SK-N-SH (cell line): Measurements from ENCODE around the gene TMEM174. TPM values are rescaled to one million over a fixed set of nuclear protein-coding genes. Genes with fewer than 3 reads are reported as not detected.

Source experiments
- CTCF ChIA-PET: fragments of 300-600, 350-600 bp; formaldehyde crosslinking; extraction: SDS; loops from one replicate; lab custom pipeline; 2021; lab: Yijun Ruan, JAX
- POLR2A ChIA-PET: fragments of 350-600 bp; sonication (Branson Sonifier 250); formaldehyde crosslinking; extraction: SDS; loops from one replicate; lab custom pipeline; 2020; ENCODE audit warnings: antibody characterized with exemption, inconsistent platforms; lab: Yijun Ruan, JAX
- DNase-seq: peaks from one replicate; pipeline ENCODE4 v3.0.0; 2012
- H2AFZ ChIP-seq: fragments of 200-600 bp; sonication (generic); 2 replicates; pipeline ENCODE4 v1.8.1; 2016; ENCODE audit warnings: antibody characterized with exemption, mild to moderate bottlenecking, low read depth
- H3F3A ChIP-seq: fragments of 200-600 bp; sonication (generic); replicated peaks from 2 replicates; pipeline ENCODE3; 2016; ENCODE audit warnings: antibody characterized with exemption, mild to moderate bottlenecking; ENCODE audit not compliant: insufficient read depth
- H3K27ac ChIP-seq, 2 experiments: fragments of 200-500 bp in 1 of 2; fragments of 200-600 bp in 1 of 2; sonication (Bioruptor generic) in 1 of 2; sonication (generic), shearing (Covaris generic) in 1 of 2; 2 replicates each; pipeline versions ENCODE4 v1.5.1 to v1.6.1; 2014 to 2016; ENCODE audit warnings: low read depth in 2 of 2, inconsistent platforms in 1 of 2, low read length in 1 of 2, mild to moderate bottlenecking in 1 of 2, mixed read lengths in 1 of 2
- H3K27me3 ChIP-seq: fragments of 200-600 bp; sonication (generic), shearing (Covaris generic); 2 replicates; pipeline ENCODE4 v1.6.1; 2016; ENCODE audit warnings: mixed run types; ENCODE audit not compliant: insufficient read depth
- H3K36me3 ChIP-seq, 2 experiments: fragments of 200-500 bp in 1 of 2; fragments of 200-600 bp in 1 of 2; sonication (Bioruptor generic) in 1 of 2; sonication (generic) in 1 of 2; replicated peaks in 1 of 2; 2 replicates each; pipeline versions ENCODE3 to v1.5.1; 2014 to 2016; ENCODE audit warnings: low read length in 1 of 2, mild to moderate bottlenecking in 1 of 2; ENCODE audit not compliant: insufficient read depth in 2 of 2, control insufficient read depth in 1 of 2
- H3K4me1 ChIP-seq, 2 experiments: fragments of 200-500 bp in 1 of 2; fragments of 200-600 bp in 1 of 2; sonication (Bioruptor generic) in 1 of 2; sonication (generic), shearing (Covaris generic) in 1 of 2; 2 replicates each; pipeline versions ENCODE4 v1.5.1 to v1.6.1; 2014 to 2016; ENCODE audit warnings: low read depth in 1 of 2, low read length in 1 of 2, mixed run types in 1 of 2; ENCODE audit not compliant: insufficient read depth in 2 of 2, control insufficient read depth in 1 of 2
- H3K4me2 ChIP-seq: fragments of 200-600 bp; sonication (generic), shearing (Covaris generic); 2 replicates; pipeline ENCODE4 v1.6.1; 2017; ENCODE audit warnings: mixed run types
- H3K4me3 ChIP-seq, 2 experiments: fragments of 200-500 bp in 1 of 2; fragments of 200-600 bp in 1 of 2; sonication (Bioruptor generic) in 1 of 2; sonication (generic), shearing (Covaris generic) in 1 of 2; 2 replicates each; pipeline versions ENCODE4 v1.5.1 to v1.8.1; 2014 to 2016; ENCODE audit warnings: low read depth in 2 of 2, inconsistent platforms in 1 of 2, low read length in 1 of 2, mild to moderate bottlenecking in 1 of 2, mixed read lengths in 1 of 2, moderate library complexity in 1 of 2
- H3K79me2 ChIP-seq: fragments of 200-600 bp; sonication (generic); 2 replicates; pipeline ENCODE4 v1.8.1; 2017; ENCODE audit warnings: mild to moderate bottlenecking; ENCODE audit not compliant: insufficient read depth
- H3K9ac ChIP-seq: fragments of 200-600 bp; sonication (generic); 2 replicates; pipeline ENCODE4 v1.6.1; 2017; ENCODE audit warnings: mixed run types
- H3K9me2 ChIP-seq: fragments of 200-600 bp; sonication (generic); 2 replicates; pipeline ENCODE4 v1.6.1; 2017; ENCODE audit warnings: mixed run types
- H3K9me3 ChIP-seq: fragments of 200-600 bp; sonication (generic); 2 replicates; pipeline ENCODE4 v1.6.1; 2017; ENCODE audit warnings: mixed run types, mild to moderate bottlenecking, moderate library complexity
- H4K20me1 ChIP-seq: fragments of 200-600 bp; sonication (generic); 2 replicates; pipeline ENCODE4 v1.6.1; 2017; ENCODE audit warnings: mild to moderate bottlenecking, mixed run types; ENCODE audit not compliant: insufficient read depth
- CHD2 ChIP-seq: fragments of 150-350 bp; IDR thresholded peaks from 2 replicates; pipeline ENCODE4 v1.6.1; 2018; ENCODE audit warnings: low read length; ENCODE audit not compliant: partially characterized antibody
- EP300 ChIP-seq, 2 experiments: IDR thresholded peaks; 2 replicates each; pipeline versions ENCODE4 v1.4.0 to v1.6.1; 2012; ENCODE audit warnings: borderline replicate concordance in 1 of 2, low read depth in 1 of 2, low read length in 1 of 2
- EZH2phosphoT487 ChIP-seq: fragments of 200-600 bp; sonication (generic); IDR thresholded peaks from 2 replicates; pipeline ENCODE4 v1.6.1; 2017; ENCODE audit warnings: low read depth, mixed run types, mild to moderate bottlenecking, antibody characterized with exemption, moderate library complexity, borderline replicate concordance
- FOXJ3 ChIP-seq: sonication (generic); formaldehyde crosslinking; IDR thresholded peaks from 2 replicates; pipeline ENCODE4 v1.5.1; 2020; ENCODE audit warnings: mild to moderate bottlenecking, missing genetic modification reagents
- FOXM1 ChIP-seq: IDR thresholded peaks from 2 replicates; pipeline ENCODE4 v1.4.0; 2012; ENCODE audit warnings: low read depth, mild to moderate bottlenecking
- GABPA ChIP-seq: IDR thresholded peaks from 2 replicates; pipeline ENCODE4 v1.4.0; 2012; ENCODE audit warnings: low read depth, mild to moderate bottlenecking
- GATA2 ChIP-seq: sonication (generic); formaldehyde crosslinking; IDR thresholded peaks from 2 replicates; pipeline ENCODE4 v1.5.0; 2020; ENCODE audit warnings: mild to moderate bottlenecking, missing genetic modification reagents
- IRF3 ChIP-seq: fragments of 150-350 bp; IDR thresholded peaks from 2 replicates; pipeline ENCODE4 v1.6.1; 2016; ENCODE audit warnings: mild to moderate bottlenecking, low read depth, low read length
- JUND ChIP-seq: IDR thresholded peaks from 2 replicates; pipeline ENCODE4 v1.4.0; 2012
- MXI1 ChIP-seq: IDR thresholded peaks from 2 replicates; pipeline ENCODE4 v1.6.1; 2012; ENCODE audit warnings: mild to moderate bottlenecking, low read depth, low read length, improper control_type of control experiment
- PBX3 ChIP-seq: IDR thresholded peaks from 2 replicates; pipeline ENCODE4; 2012
- POLR2AphosphoS5 ChIP-seq: IDR thresholded peaks from 2 replicates; pipeline ENCODE4 v1.6.1; 2012; ENCODE audit warnings: low read depth, low read length
- RAD21 ChIP-seq: IDR thresholded peaks from 2 replicates; pipeline ENCODE4 v1.6.1; 2012; ENCODE audit warnings: mild to moderate bottlenecking, low read length
- RFX5 ChIP-seq: IDR thresholded peaks from 2 replicates; pipeline ENCODE4 v1.6.1; 2012; ENCODE audit warnings: mild to moderate bottlenecking, improper control_type of control experiment, low read length
- RXRA ChIP-seq: IDR thresholded peaks from 2 replicates; pipeline ENCODE4 v1.4.0; 2012; ENCODE audit warnings: low read depth, mild to moderate bottlenecking, borderline replicate concordance
- SIN3A ChIP-seq: IDR thresholded peaks from 2 replicates; pipeline ENCODE4 v1.6.1; 2012; ENCODE audit warnings: low read depth, mild to moderate bottlenecking, low read length, moderate library complexity, borderline replicate concordance
- TCF12 ChIP-seq: IDR thresholded peaks from 2 replicates; pipeline ENCODE4 v1.4.0; 2012
- USF2 ChIP-seq: fragments of 150-350 bp; IDR thresholded peaks from 2 replicates; pipeline ENCODE4 v1.6.1; 2017; ENCODE audit warnings: antibody characterized with exemption, low read length, low read depth, borderline replicate concordance
- WGBS: methylation state at CpG from one replicate; pipeline ENCODE4 v1.1.6; 2017; ENCODE audit warnings: low lambda C conversion rate; 5-methylcytosine and 5-hydroxymethylcytosine counted together
- polyA plus RNA-seq, 3 experiments: library from polyadenylated mRNA; depleted of rRNA; stranded (reverse); fragments of >200 nt; gene quantifications; 2 replicates each; pipeline ENCODE4 v1.2.3, GENCODE V29; 2012

Gene TMEM174
- polyA plus RNA-seq, 1 of the 3 experiments (the other 2 are of a cell fraction) = not detected

- H4K20me1 ChIP-seq = no peaks in the 10 kb centered on the region
- H3K36me3 ChIP-seq = no peaks in the 10 kb centered on the region
- no peak overlapping the region for H3K4me3 ChIP-seq
- H3K79me2 ChIP-seq = no peaks in the 10 kb centered on the region
- no peak for DNase-seq
- no peak overlapping the region for H3K4me2 ChIP-seq
- no peaks in the 10 kb centered on the region for H3K9me2 ChIP-seq
- TF ChIP-seq FOXM1 (no peak), USF2 (no peak), RXRA (no peak)
- peaks cover 5 to 8% of the 10 kb centered on the region in 2 experiments; a peak in 2 of 4 replicates for H3K4me1 ChIP-seq
- no peaks in the 10 kb centered on the region for H3K9me3 ChIP-seq
- H3K27ac ChIP-seq = no peak overlapping the region
- H3K27me3 ChIP-seq = peaks cover 4% of the 10 kb centered on the region; the same call in 1 of the 2 replicates
- POLR2A ChIA-PET = no interaction called here
- H3F3A ChIP-seq = peaks cover 8% of the 10 kb centered on the region
- WGBS = 12% methylated on average over 4 of the region's 4 CpGs
- no peak overlapping the region for H3K9ac ChIP-seq
- CTCF ChIA-PET = no interaction called here
- H2AFZ ChIP-seq = no peak overlapping the region
Measured at GRCh38 chr5:73193592-73193991, 20.6 kb downstream of the TMEM174 start.

- Histone ChIP-seq H3K4me1 (no peaks in the 10 kb centered on the region; a peak in 3 of 4 replicates), H3K9me3 (no peaks in the 10 kb centered on the region)
- no peak for TF ChIP-seq GABPA
- TF ChIP-seq EP300 (IDR thresholded peaks at IDR 0.05; ENCODE audit: borderline replicate concordance in 1 of 2, low read depth in 1 of 2, low read length in 1 of 2) = no peak
- TF ChIP-seq RAD21 = no peak
- no peak for TF ChIP-seq IRF3
- TF ChIP-seq MXI1 = no peak
- no peak for TF ChIP-seq TCF12
- no peak for TF ChIP-seq FOXJ3 (CRISPR knock-in tag)
- no peak for TF ChIP-seq FOXM1
- no peak for TF ChIP-seq SIN3A
- TF ChIP-seq JUND = no peak
- no peak for TF ChIP-seq RFX5
- TF ChIP-seq PBX3 = no peak
- no peak for TF ChIP-seq CHD2
- no peak for TF ChIP-seq POLR2AphosphoS5
- no peak for TF ChIP-seq EZH2phosphoT487
- TF ChIP-seq GATA2 (CRISPR knock-in tag) = no peak
- TF ChIP-seq, all 33 proteins: peak for 0
- H4K20me1 ChIP-seq = no peaks in the 10 kb centered on the region
- 31% methylated on average over 1 of the region's 1 CpG for WGBS
- ChIA-PET CTCF (interaction anchor here (0.7 to 1.5 kb wide), 3 partner anchors 19 to 113 kb away, joined by 3 read pairs; no protein-coding TSS in a partner anchor), POLR2A (no interaction called here)
- peaks cover 4% of the 10 kb centered on the region; the same call in 1 of the 2 replicates for H3K27me3 ChIP-seq
- H3K27ac ChIP-seq = no peak overlapping the region
- no peak overlapping the region for H3K4me2 ChIP-seq
- no peak overlapping the region for H3K4me3 ChIP-seq
- peaks cover 14% of the 10 kb centered on the region for H3F3A ChIP-seq
- no peak overlapping the region for H2AFZ ChIP-seq
- no peaks in the 10 kb centered on the region for H3K9me2 ChIP-seq
- no peaks in the 10 kb centered on the region for H3K36me3 ChIP-seq
- no peaks in the 10 kb centered on the region for H3K79me2 ChIP-seq
- H3K9ac ChIP-seq = no peak overlapping the region
- no peak for DNase-seq
Measured at GRCh38 chr5:73196201-73196600, 23.2 kb downstream of the TMEM174 start.
